ENCODE data around the gene NOB1.
"Not testable (repeated sequence)": the region's sequence is repeated elsewhere in the genome, so short reads cannot be mapped to it uniquely, and the experiment has no call there.

The NOB1 gene

GRCh38 chr16:69761983-69762813 lies 7.5 kb upstream of the NOB1 start, which contains the start of gene WWP2:
WWP2 (plus strand) TSS chr16:69762332; CDS start chr16:69787011, 24,679 bp downstream.
- in situ Hi-C loops (cut with MboI; ENCODE audit: low sequenced_read_pairs) = no loop called here

- in situ Hi-C loops (cut with MboI; ENCODE audit: low sequenced_read_pairs) = not testable (repeated sequence)
Observed at GRCh38 chr16:69757375-69757774, 2.6 kb upstream of the NOB1 start.

- in situ Hi-C loops (cut with MboI; ENCODE audit: low sequenced_read_pairs) = no loop called here
Observed at GRCh38 chr16:69756705-69757104, 2.0 kb upstream of the NOB1 start.

GRCh38 chr16:69754143-69754468 lies 620 bp downstream of the NOB1 start:
- in situ Hi-C loops (cut with MboI; ENCODE audit: low sequenced_read_pairs) = no loop called here

GRCh38 chr16:69748694-69749345 lies 5.9 kb downstream of the NOB1 start:
- in situ Hi-C loops (cut with MboI; ENCODE audit: low sequenced_read_pairs) = no loop called here

GRCh38 chr16:69747115-69747514 lies 7.6 kb downstream of the NOB1 start:
- in situ Hi-C loops (cut with MboI; ENCODE audit: low sequenced_read_pairs) = no loop called here

GRCh38 chr16:69745959-69746358 lies 8.8 kb downstream of the NOB1 start:
- in situ Hi-C loops (cut with MboI; ENCODE audit: low sequenced_read_pairs) = no loop called here

GRCh38 chr16:69745232-69745612 lies 9.5 kb downstream of the NOB1 start:
- in situ Hi-C loops (cut with MboI; ENCODE audit: low sequenced_read_pairs) = no loop called here

- in situ Hi-C loops (cut with MboI; ENCODE audit: low sequenced_read_pairs) = no loop called here
Observed at GRCh38 chr16:69744363-69745231, 10.1 kb downstream of the NOB1 start.

GRCh38 chr16:69741951-69742904 lies 12.5 kb downstream of the NOB1 start:
- in situ Hi-C loops (cut with MboI; ENCODE audit: low sequenced_read_pairs) = no loop called here

- in situ Hi-C loops (cut with MboI; ENCODE audit: low sequenced_read_pairs) = no loop called here
Observed at GRCh38 chr16:69741519-69741918, 13.2 kb downstream of the NOB1 start.

- in situ Hi-C loops (cut with MboI; ENCODE audit: low sequenced_read_pairs) = no loop called here
Observed at GRCh38 chr16:69732101-69732500, 22.6 kb downstream of the NOB1 start.

GRCh38 chr16:69731280-69731679 lies 23.4 kb downstream of the NOB1 start:
- in situ Hi-C loops (cut with MboI; ENCODE audit: low sequenced_read_pairs) = not testable (repeated sequence)

- in situ Hi-C loops (cut with MboI; ENCODE audit: low sequenced_read_pairs) = not testable (repeated sequence)
Observed at GRCh38 chr16:69729030-69729429, 25.7 kb downstream of the NOB1 start.

GRCh38 chr16:69727916-69728270 lies 26.8 kb downstream of the NOB1 start:
- in situ Hi-C loops (cut with MboI; ENCODE audit: low sequenced_read_pairs) = no loop called here

- in situ Hi-C loops (cut with MboI; ENCODE audit: low sequenced_read_pairs) = no loop called here
Observed at GRCh38 chr16:69726313-69727060, 28.2 kb downstream of the NOB1 start, which contains the start of gene NQO1. NQO1 (minus strand) TSS chr16:69726560; CDS start chr16:69726439, 121 bp downstream.

GRCh38 chr16:69725480-69726312 lies 29.0 kb downstream of the NOB1 start:
- in situ Hi-C loops (cut with MboI; ENCODE audit: low sequenced_read_pairs) = no loop called here

- in situ Hi-C loops (cut with MboI; ENCODE audit: low sequenced_read_pairs) = no loop called here
Observed at GRCh38 chr16:69724981-69725479, 29.7 kb downstream of the NOB1 start.
